Thyroid gland (tissue), 4 donors: ENCODE measurements around the gene FASN. TPM values are rescaled to one million over a fixed set of nuclear protein-coding genes. Genes with fewer than 3 reads are reported as not detected.

ENCODE experiments used
- DNase-seq, 2 donors: peaks; one replicate each; pipeline ENCODE4 v3.0.0-alpha.2; 2019
- H3K27ac ChIP-seq, 3 donors: fragments of 200-600 bp; sonication (generic); 1 replicate in 2 of 3; 2 replicates in 1 of 3; pipeline ENCODE4 v1.5.1; 2016 to 2019; ENCODE audit warnings: mild to moderate bottlenecking in 1 of 3, moderate library complexity in 1 of 3
- H3K27me3 ChIP-seq: fragments of 200-600 bp; sonication (generic); one replicate; pipeline ENCODE4 v1.5.1; 2019
- H3K36me3 ChIP-seq, 2 donors: fragments of 200-600 bp; sonication (generic); one replicate each; pipeline ENCODE4 v1.5.1; 2016 to 2019
- H3K4me1 ChIP-seq, 2 donors: fragments of 200-600 bp; sonication (generic); one replicate each; pipeline ENCODE4 v1.5.1; 2017 to 2019
- H3K4me3 ChIP-seq, 3 donors: fragments of 200-600 bp; sonication (generic); replicated peaks in 1 of 3; 1 replicate in 2 of 3; 2 replicates in 1 of 3; pipeline ENCODE4 v1.5.1; 2016; ENCODE audit warnings: mild to moderate bottlenecking in 1 of 3
- H3K9me3 ChIP-seq: fragments of 200-600 bp; sonication (generic); one replicate; pipeline ENCODE4 v1.5.1; 2017
- CTCF ChIP-seq, 6 experiments: fragments of 200-600 bp in 3 of 6; fragments of 450-650 bp in 3 of 6; sonication (generic) in 3 of 6; IDR thresholded peaks; one replicate each; pipeline ENCODE4 v1.5.1; 2016 to 2019; ENCODE audit warnings: antibody characterized with exemption in 6 of 6, mild to moderate bottlenecking in 2 of 6, inconsistent platforms in 1 of 6, moderate library complexity in 1 of 6
- POLR2A ChIP-seq, 2 donors: fragments of 450-650 bp; IDR thresholded peaks; one replicate each; pipeline ENCODE4 v1.6.1; 2017; ENCODE audit warnings: antibody characterized with exemption in 2 of 2, mild to moderate bottlenecking in 2 of 2, moderate library complexity in 1 of 2
- WGBS, 2 donors: methylation state at CpG; one replicate each; pipeline ENCODE4 v1.1.5; 2017; 5-methylcytosine and 5-hydroxymethylcytosine counted together
- intact Hi-C: fragments of 100-400 bp; cut with DNase I; formaldehyde crosslinking; loops from one replicate; pipeline ENCODE4 v1.15.1; 2023
- total RNA-seq, 4 donors: library from RNA; depleted of rRNA; stranded (reverse); fragments of >200 nt; gene quantifications; one replicate each; pipeline ENCODE4 v1.2.3, GENCODE V29; 2016

The FASN gene
- total RNA-seq, 4 donors from 2014 or later: 23.5 to 92.5 (median 77.3) TPM

GRCh38 chr17:82087961-82088837, 9.8 kb downstream of the FASN start:
- WGBS, 2 donors: 92 to 95% methylated on average over 24 to 31 of the region's 48 CpGs
- no peak for DNase-seq
- no peaks in the 10 kb centered on the region for H3K27me3 ChIP-seq
- intact Hi-C loops: no loop called here
- TF ChIP-seq POLR2A (IDR thresholded peaks at IDR 0.05): no peak
- TF ChIP-seq CTCF (IDR thresholded peaks at IDR 0.05): no peak
- peaks cover 87 to 99% of the 10 kb centered on the region in 2 donors for H3K36me3 ChIP-seq
- H3K4me1 ChIP-seq: no peaks in the 10 kb centered on the region
- H3K27ac ChIP-seq: no peak overlapping the region
- no peaks in the 10 kb centered on the region for H3K9me3 ChIP-seq
- no peak overlapping the region for H3K4me3 ChIP-seq

- H3K4me3 ChIP-seq: no peak overlapping the region
- H3K36me3 ChIP-seq: peaks cover 88 to 99% of the 10 kb centered on the region in 2 donors
- no peaks in the 10 kb centered on the region for H3K4me1 ChIP-seq
- 91 to 92% methylated on average over 19 to 25 of the region's 39 CpGs for WGBS, 2 donors
- H3K9me3 ChIP-seq: no peaks in the 10 kb centered on the region
- H3K27me3 ChIP-seq: no peaks in the 10 kb centered on the region
- DNase-seq: no peak
- no peak overlapping the region for H3K27ac ChIP-seq
- intact Hi-C loops: no loop called here
- TF ChIP-seq POLR2A (IDR thresholded peaks at IDR 0.05) (no peak), CTCF (IDR thresholded peaks at IDR 0.05) (no peak)
Measured at GRCh38 chr17:82086941-82087906, 10.8 kb downstream of the FASN start.

- intact Hi-C loops: no loop called here
- Histone ChIP-seq H3K27me3 (no peaks in the 10 kb centered on the region), H3K36me3 (peaks cover 85 to 97% of the 10 kb centered on the region in 2 donors), H3K4me3 (no peak overlapping the region), H3K4me1 (no peaks in the 10 kb centered on the region), H3K9me3 (no peaks in the 10 kb centered on the region), H3K27ac (no peak overlapping the region)
- WGBS, 2 donors: 96 to 100% methylated on average over 2 to 9 of the region's 25 CpGs
- DNase-seq: no peak
- TF ChIP-seq CTCF (IDR thresholded peaks at IDR 0.05): no peak
- TF ChIP-seq POLR2A (IDR thresholded peaks at IDR 0.05): no peak
Measured at GRCh38 chr17:82085931-82086764, 11.9 kb downstream of the FASN start.

- Histone ChIP-seq H3K4me1 (no peaks in the 10 kb centered on the region), H3K9me3 (no peaks in the 10 kb centered on the region), H3K27ac (no peak overlapping the region), H3K27me3 (no peaks in the 10 kb centered on the region), H3K36me3 (peaks cover 77 to 98% of the 10 kb centered on the region in 2 donors), H3K4me3 (no peak overlapping the region)
- WGBS, 2 donors: 89 to 94% methylated on average over 26 to 30 of the region's 49 CpGs
- DNase-seq: no peak
- intact Hi-C loops: no loop called here
- no peak for TF ChIP-seq POLR2A (IDR thresholded peaks at IDR 0.05)
- no peak for TF ChIP-seq CTCF (IDR thresholded peaks at IDR 0.05)
Measured at GRCh38 chr17:82085031-82085861, 12.8 kb downstream of the FASN start.
